ENCODE measurements around the gene CDH24.
"Not testable (repeated sequence)": the region's sequence is repeated elsewhere in the genome, so short reads cannot be mapped to it uniquely, and the experiment has no call there.

The CDH24 gene

DNA sequence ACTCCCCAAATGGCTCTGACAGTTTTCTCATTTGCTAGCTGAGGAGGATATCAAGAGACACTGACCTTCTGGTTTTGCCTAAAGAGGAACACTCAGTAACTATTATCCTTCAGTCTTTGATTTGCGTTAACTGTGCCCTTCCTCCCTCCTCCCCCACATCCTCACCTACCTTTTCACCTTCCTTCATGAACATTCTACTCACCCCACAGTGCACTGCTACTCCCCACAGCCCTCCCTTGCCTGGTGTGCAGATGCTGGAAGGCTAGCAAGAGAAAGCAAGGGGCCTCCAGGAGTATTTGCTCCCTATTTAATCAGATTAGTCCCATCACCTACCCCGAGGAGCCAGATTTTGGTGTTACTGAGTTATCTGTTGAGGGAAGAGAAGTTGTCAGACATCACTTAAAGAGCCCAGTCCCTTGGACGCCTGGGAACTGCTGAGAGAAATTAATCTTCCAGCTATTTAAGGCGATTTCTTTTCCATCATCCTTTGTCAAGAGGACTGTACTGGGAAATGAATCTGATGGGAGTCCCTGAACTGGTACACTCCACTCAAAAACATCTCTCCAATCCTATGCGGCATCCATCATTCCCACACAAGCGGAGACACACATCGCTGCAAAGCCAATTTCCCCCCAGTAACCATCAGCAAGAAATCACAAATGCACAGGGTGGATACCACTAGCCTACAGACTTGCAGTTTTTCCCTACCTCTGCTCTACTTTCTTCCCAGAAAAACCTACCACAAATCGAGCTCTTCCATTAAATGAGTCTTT is 34.1 kb downstream of the CDH24 start:
- no peaks in the 10 kb centered on the region for H3K9me3 ChIP-seq (ENCODE audit: control insufficient read depth in 1 of 2, low read length in 2 of 2)
- no peak overlapping the region for H3K27ac ChIP-seq (ENCODE audit: low read length)
- peaks cover 15 to 16% of the 10 kb centered on the region in 2 donors for H3K36me3 ChIP-seq (ENCODE audit: control insufficient read depth in 1 of 2, insufficient read depth in 2 of 2, low read length in 2 of 2)
- H3K27me3 ChIP-seq (ENCODE audit: low read depth, low read length): no peaks in the 10 kb centered on the region
- no peak overlapping the region for H3K4me3 ChIP-seq (ENCODE audit: low read depth in 1 of 2, low read length in 2 of 2)
- H3K4me1 ChIP-seq (ENCODE audit: control insufficient read depth in 1 of 2, insufficient read depth in 2 of 2, low read length in 2 of 2): no peaks in the 10 kb centered on the region

GRCh38 chr14:23021889-23022442 is 35.4 kb downstream of the CDH24 start:
- no peak overlapping the region for H3K4me3 ChIP-seq (ENCODE audit: low read depth in 1 of 2, low read length in 2 of 2)
- H3K9me3 ChIP-seq (ENCODE audit: control insufficient read depth in 1 of 2, low read length in 2 of 2): no peaks in the 10 kb centered on the region
- H3K27ac ChIP-seq (ENCODE audit: low read length): no peak overlapping the region
- peaks cover 15 to 16% of the 10 kb centered on the region in 2 donors for H3K36me3 ChIP-seq (ENCODE audit: control insufficient read depth in 1 of 2, insufficient read depth in 2 of 2, low read length in 2 of 2)
- H3K4me1 ChIP-seq (ENCODE audit: control insufficient read depth in 1 of 2, insufficient read depth in 2 of 2, low read length in 2 of 2): no peaks in the 10 kb centered on the region
- no peaks in the 10 kb centered on the region for H3K27me3 ChIP-seq (ENCODE audit: low read depth, low read length)

DNA sequence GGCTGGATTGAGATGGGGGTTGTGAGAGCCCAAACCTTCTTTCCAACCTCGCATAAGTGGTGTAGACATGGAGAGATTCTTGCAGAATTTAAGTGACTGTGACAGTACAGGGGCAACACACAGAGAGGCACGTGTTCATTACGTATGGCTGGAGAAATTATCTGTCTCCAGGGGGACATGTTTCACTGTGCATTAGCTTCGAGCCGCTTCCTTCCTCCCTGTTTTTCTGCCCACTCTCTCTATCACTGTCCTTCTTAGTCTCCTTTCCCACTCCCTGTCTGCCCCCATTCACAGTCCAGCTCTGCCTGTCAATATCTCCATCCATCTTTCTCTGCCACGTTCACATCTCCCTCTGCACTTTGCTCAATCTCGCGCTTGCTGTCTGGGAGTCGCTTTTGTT is 35.9 kb downstream of the CDH24 start:
- Histone ChIP-seq H3K27me3 (ENCODE audit: low read depth, low read length) (no peaks in the 10 kb centered on the region), H3K27ac (ENCODE audit: low read length) (no peak overlapping the region)

GRCh38 chr14:23020143-23021128 is 36.9 kb downstream of the CDH24 start:
- no peak overlapping the region for H3K27ac ChIP-seq (ENCODE audit: low read length)
- H3K9me3 ChIP-seq (ENCODE audit: control insufficient read depth in 1 of 2, low read length in 2 of 2): no peaks in the 10 kb centered on the region
- peaks cover 6 to 8% of the 10 kb centered on the region in 2 donors for H3K36me3 ChIP-seq (ENCODE audit: control insufficient read depth in 1 of 2, insufficient read depth in 2 of 2, low read length in 2 of 2)
- H3K27me3 ChIP-seq (ENCODE audit: low read depth, low read length): no peaks in the 10 kb centered on the region
- H3K4me3 ChIP-seq (ENCODE audit: low read depth in 1 of 2, low read length in 2 of 2): no peak overlapping the region
- H3K4me1 ChIP-seq (ENCODE audit: control insufficient read depth in 1 of 2, insufficient read depth in 2 of 2, low read length in 2 of 2): no peaks in the 10 kb centered on the region

More for the DNA sequence above, 35.9 kb downstream of the CDH24 start:
- H3K4me1 ChIP-seq (ENCODE audit: control insufficient read depth in 1 of 2, insufficient read depth in 2 of 2, low read length in 2 of 2): no peaks in the 10 kb centered on the region
- H3K9me3 ChIP-seq (ENCODE audit: control insufficient read depth in 1 of 2, low read length in 2 of 2): no peaks in the 10 kb centered on the region
- H3K36me3 ChIP-seq (ENCODE audit: control insufficient read depth in 1 of 2, insufficient read depth in 2 of 2, low read length in 2 of 2): peaks cover 15 to 16% of the 10 kb centered on the region in 2 donors
- H3K4me3 ChIP-seq (ENCODE audit: low read depth in 1 of 2, low read length in 2 of 2): no peak overlapping the region

GRCh38 chr14:23018107-23018506 is 39.2 kb downstream of the CDH24 start:
- no peaks in the 10 kb centered on the region for H3K9me3 ChIP-seq (ENCODE audit: control insufficient read depth in 1 of 2, low read length in 2 of 2)
- H3K4me3 ChIP-seq (ENCODE audit: low read depth in 1 of 2, low read length in 2 of 2): no peak overlapping the region
- H3K27ac ChIP-seq (ENCODE audit: low read length): no peak overlapping the region
- H3K4me1 ChIP-seq (ENCODE audit: control insufficient read depth in 1 of 2, insufficient read depth in 2 of 2, low read length in 2 of 2): no peaks in the 10 kb centered on the region
- no peaks in the 10 kb centered on the region for H3K27me3 ChIP-seq (ENCODE audit: low read depth, low read length)
- no peaks in the 10 kb centered on the region for H3K36me3 ChIP-seq (ENCODE audit: control insufficient read depth in 1 of 2, insufficient read depth in 2 of 2, low read length in 2 of 2)

DNA sequence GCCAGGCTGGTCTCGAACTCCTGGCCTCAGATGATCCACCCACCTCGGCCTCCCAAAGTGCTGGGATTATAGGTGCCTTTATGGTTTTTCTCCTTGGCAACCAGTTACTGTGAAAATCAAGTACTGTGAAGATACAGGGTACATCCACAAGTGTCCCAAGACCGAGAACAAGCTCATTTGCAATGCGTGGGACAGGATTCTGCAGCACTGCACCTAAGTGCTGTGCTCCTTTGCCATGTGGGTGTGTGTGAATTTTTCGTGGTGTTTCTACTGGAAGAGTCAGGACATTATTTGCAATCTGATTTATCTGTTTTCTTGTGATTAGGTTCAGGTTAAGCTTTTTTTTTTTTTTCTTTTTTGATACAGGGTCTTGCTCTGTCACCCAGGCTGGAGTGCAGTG is 40.2 kb downstream of the CDH24 start:
- H3K36me3 ChIP-seq (ENCODE audit: control insufficient read depth in 1 of 2, insufficient read depth in 2 of 2, low read length in 2 of 2): no peaks in the 10 kb centered on the region
- no peaks in the 10 kb centered on the region for H3K9me3 ChIP-seq (ENCODE audit: control insufficient read depth in 1 of 2, low read length in 2 of 2)
- H3K27ac ChIP-seq (ENCODE audit: low read length): no peak overlapping the region
- H3K4me3 ChIP-seq (ENCODE audit: low read depth in 1 of 2, low read length in 2 of 2): no peak overlapping the region
- no peaks in the 10 kb centered on the region for H3K27me3 ChIP-seq (ENCODE audit: low read depth, low read length)
- no peaks in the 10 kb centered on the region for H3K4me1 ChIP-seq (ENCODE audit: control insufficient read depth in 1 of 2, insufficient read depth in 2 of 2, low read length in 2 of 2)

DNA sequence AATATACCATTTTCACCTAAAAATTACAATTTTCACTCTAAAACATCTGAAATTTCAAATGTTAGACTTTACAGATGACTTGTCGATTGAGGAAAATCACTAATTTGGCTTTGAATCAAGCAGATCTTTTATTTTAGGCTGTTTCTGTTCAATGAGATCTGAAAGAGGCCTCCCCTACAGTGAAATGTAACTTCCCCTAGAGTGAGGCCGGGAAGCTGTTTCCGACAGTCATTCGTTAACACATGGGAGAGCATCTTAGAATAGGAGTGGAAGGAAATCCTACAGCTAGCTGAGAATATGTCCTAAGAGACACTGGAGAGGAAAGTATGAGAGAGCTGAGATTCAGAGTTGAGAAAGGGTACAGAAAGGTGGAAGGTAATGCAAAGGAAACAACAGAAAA is 41.7 kb downstream of the CDH24 start:
- Histone ChIP-seq H3K27me3 (ENCODE audit: low read depth, low read length) (no peaks in the 10 kb centered on the region), H3K4me3 (ENCODE audit: low read depth in 1 of 2, low read length in 2 of 2) (no peak overlapping the region), H3K9me3 (ENCODE audit: control insufficient read depth in 1 of 2, low read length in 2 of 2) (no peaks in the 10 kb centered on the region), H3K36me3 (ENCODE audit: control insufficient read depth in 1 of 2, insufficient read depth in 2 of 2, low read length in 2 of 2) (no peaks in the 10 kb centered on the region), H3K4me1 (ENCODE audit: control insufficient read depth in 1 of 2, insufficient read depth in 2 of 2, low read length in 2 of 2) (no peaks in the 10 kb centered on the region), H3K27ac (ENCODE audit: low read length) (no peak overlapping the region)

- not testable (repeated sequence) for H3K36me3 ChIP-seq (ENCODE audit: control insufficient read depth in 1 of 2, insufficient read depth in 2 of 2, low read length in 2 of 2); H3K4me3 ChIP-seq (ENCODE audit: low read depth in 1 of 2, low read length in 2 of 2); H3K4me1 ChIP-seq (ENCODE audit: control insufficient read depth in 1 of 2, insufficient read depth in 2 of 2, low read length in 2 of 2); H3K9me3 ChIP-seq (ENCODE audit: control insufficient read depth in 1 of 2, low read length in 2 of 2); H3K27ac ChIP-seq (ENCODE audit: low read length); H3K27me3 ChIP-seq (ENCODE audit: low read depth, low read length)
Measured at GRCh38 chr14:23013749-23014054, 43.6 kb downstream of the CDH24 start.

DNA sequence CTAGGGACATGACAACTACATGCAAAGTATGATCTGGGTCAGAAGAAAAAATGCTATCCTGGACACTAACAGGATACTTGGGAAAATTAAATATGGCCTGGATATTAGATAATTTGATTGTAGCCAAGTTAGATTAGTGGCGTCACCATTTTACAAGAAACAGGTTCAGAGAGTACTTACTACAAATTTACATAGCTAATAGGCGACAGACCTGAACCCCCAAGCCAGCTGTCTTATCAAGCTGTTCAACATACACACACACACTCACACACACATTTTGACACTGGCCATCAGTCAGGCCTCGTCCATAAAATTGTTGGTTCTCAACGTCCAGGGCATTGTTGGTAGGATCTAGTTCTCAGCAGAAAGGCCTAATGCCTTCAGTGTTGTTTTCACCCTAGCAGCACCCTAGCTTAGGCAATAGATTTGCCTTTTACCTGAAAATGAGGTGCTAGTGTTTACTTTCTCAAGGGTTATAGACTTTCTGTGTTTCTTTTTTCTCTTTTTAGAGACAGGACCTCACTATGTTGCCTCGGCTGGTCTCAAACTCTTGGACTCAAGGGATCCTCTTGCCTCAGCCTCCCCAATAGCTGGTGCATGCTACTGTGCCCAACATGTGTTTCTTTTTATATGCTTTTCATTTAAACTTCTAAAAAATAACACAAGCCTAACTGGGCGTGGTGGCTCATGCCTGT is 44.1 kb downstream of the CDH24 start:
- Histone ChIP-seq H3K27ac (ENCODE audit: low read length) (no peak overlapping the region), H3K4me3 (ENCODE audit: low read depth in 1 of 2, low read length in 2 of 2) (no peak overlapping the region), H3K36me3 (ENCODE audit: control insufficient read depth in 1 of 2, insufficient read depth in 2 of 2, low read length in 2 of 2) (no peaks in the 10 kb centered on the region), H3K4me1 (ENCODE audit: control insufficient read depth in 1 of 2, insufficient read depth in 2 of 2, low read length in 2 of 2) (no peaks in the 10 kb centered on the region), H3K9me3 (ENCODE audit: control insufficient read depth in 1 of 2, low read length in 2 of 2) (no peaks in the 10 kb centered on the region), H3K27me3 (ENCODE audit: low read depth, low read length) (no peaks in the 10 kb centered on the region)

DNA sequence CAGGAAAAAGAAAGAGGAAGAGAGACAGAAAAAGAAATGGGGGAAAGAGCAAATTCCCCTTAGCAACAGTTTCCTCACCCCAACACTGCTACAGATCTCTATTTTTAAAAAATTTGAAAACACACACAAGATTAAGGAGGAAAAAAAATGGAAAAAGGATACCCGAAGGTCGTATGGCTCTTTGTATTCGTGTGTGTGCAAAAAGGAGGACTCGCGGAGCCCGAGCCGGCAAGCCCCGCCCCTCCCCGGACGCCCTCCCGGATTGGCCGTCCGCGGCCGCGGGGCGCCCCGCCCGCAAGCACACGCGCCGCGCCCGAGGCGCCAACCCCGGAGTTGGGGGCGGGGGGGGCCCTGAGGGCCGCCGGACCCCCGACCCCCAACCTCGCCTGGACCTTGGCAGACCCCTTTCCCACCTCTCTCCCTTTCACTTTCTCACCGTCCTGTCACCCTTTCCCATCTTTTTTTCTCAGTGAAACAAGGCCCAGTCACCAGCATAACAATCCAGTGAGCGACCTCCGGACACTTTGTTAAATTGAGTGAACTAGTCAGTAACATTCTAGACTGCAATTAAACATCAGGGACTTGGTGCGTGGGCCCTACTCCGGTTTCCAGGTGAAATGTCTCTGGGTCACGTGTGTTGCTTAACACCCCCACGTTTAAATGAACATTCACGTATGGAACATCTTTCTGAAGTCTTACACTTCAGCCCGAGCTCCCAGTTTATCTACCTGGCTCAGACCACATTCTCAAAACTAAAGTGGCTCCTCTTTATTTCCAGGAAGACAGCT is 47.2 kb downstream of the CDH24 start, which contains the start of gene C14orf93:
TSS of gene C14orf93 (minus strand) at position 205 of the 788 bp plus-strand sequence. CDS start 11,120 bp downstream, outside the sequence.
- no peaks in the 10 kb centered on the region for H3K9me3 ChIP-seq (ENCODE audit: control insufficient read depth in 1 of 2, low read length in 2 of 2)
- H3K4me1 ChIP-seq (ENCODE audit: control insufficient read depth in 1 of 2, insufficient read depth in 2 of 2, low read length in 2 of 2): peaks cover 4 to 7% of the 10 kb centered on the region in 2 donors
- H3K27ac ChIP-seq (ENCODE audit: low read length): peak within 1 kb of the TSS; percentile 89
- no peaks in the 10 kb centered on the region for H3K27me3 ChIP-seq (ENCODE audit: low read depth, low read length)
- no peaks in the 10 kb centered on the region for H3K36me3 ChIP-seq (ENCODE audit: control insufficient read depth in 1 of 2, insufficient read depth in 2 of 2, low read length in 2 of 2)
- peak within 1 kb of the TSS; percentile 70 to 78 for H3K4me3 ChIP-seq (ENCODE audit: low read depth in 1 of 2, low read length in 2 of 2)

All from muscle layer of duodenum (tissue), 2 donors.